MCF 10A (cell line): Measurements from ENCODE around the gene PITHD1. TPM values are rescaled to one million over a fixed set of nuclear protein-coding genes. Genes with fewer than 3 reads are reported as not detected.

Experiments
- BruUV-seq: library from RNA; stranded (reverse); fragments of 400-500 nt; replicated peaks from 2 replicates; lab custom pipeline; 2021; lab: Mats Ljungman, UMichigan
- CTCF ChIA-PET: fragments of 300-600 bp; sonication (Branson Sonifier 250); formaldehyde crosslinking; extraction: SDS; loops from one replicate; lab custom pipeline; 2021; ENCODE audit warnings: antibody characterized with exemption, inconsistent platforms; lab: Yijun Ruan, JAX
- POLR2A ChIA-PET: fragments of 300-600, 350-650 bp; sonication (Branson Sonifier 250); formaldehyde crosslinking; extraction: SDS; loops from one replicate; lab custom pipeline; 2020; ENCODE audit warnings: antibody characterized with exemption, inconsistent platforms; lab: Yijun Ruan, JAX
- DNase-seq: peaks from one replicate; pipeline ENCODE4 v3.0.0-alpha.2; 2018; ENCODE audit not compliant: unreplicated experiment
- H3K27ac Mint-ChIP-seq: one replicate; pipeline ENCODE4 v1.8.0; 2022; ENCODE audit warnings: mild to moderate bottlenecking, low read depth, mixed read lengths; ENCODE audit not compliant: unreplicated experiment
- H3K27me3 Mint-ChIP-seq: one replicate; pipeline ENCODE4 v1.8.0; 2022; ENCODE audit warnings: mixed read lengths; ENCODE audit not compliant: insufficient read depth, unreplicated experiment
- H3K36me3 Mint-ChIP-seq: one replicate; pipeline ENCODE4 v1.8.0; 2022; ENCODE audit warnings: mild to moderate bottlenecking, moderate library complexity, mixed read lengths; ENCODE audit not compliant: insufficient read depth, unreplicated experiment
- H3K4me1 Mint-ChIP-seq: one replicate; pipeline ENCODE4 v1.8.0; 2022; ENCODE audit warnings: mixed read lengths; ENCODE audit not compliant: insufficient read depth, unreplicated experiment
- H3K4me3 Mint-ChIP-seq: one replicate; pipeline ENCODE4 v1.8.0; 2022; ENCODE audit warnings: mild to moderate bottlenecking, moderate library complexity, mixed read lengths; ENCODE audit not compliant: unreplicated experiment
- H3K9me3 Mint-ChIP-seq: one replicate; pipeline ENCODE4 v1.8.0; 2022; ENCODE audit warnings: mixed read lengths; ENCODE audit not compliant: unreplicated experiment
- intact Hi-C: fragments of 100-400 bp; cut with micrococcal nuclease; formaldehyde crosslinking; loops from 2 replicates; pipeline ENCODE4 v1.14.1; 2022
- total RNA-seq: library from RNA; stranded (reverse); gene quantifications from 2 replicates; pipeline ENCODE4 v1.2.3, GENCODE V29; 2022
- TF ChIP-seq, protein P1 (sequence below): fragments of 200-600 bp; IDR thresholded peaks from one replicate; pipeline ENCODE4 v1.8.0; 2022; ENCODE audit warnings: antibody characterized with exemption, mild to moderate bottlenecking; ENCODE audit not compliant: unreplicated experiment

PITHD1 gene
- total RNA-seq, 1 experiment from 2014 or later = 37.8 TPM

GRCh38 chr1:23797478-23798448 is 19.5 kb downstream of the PITHD1 start:
- intact Hi-C loops = no loop called here
- no peak overlapping the region for H3K4me3 Mint-ChIP-seq
- H3K36me3 Mint-ChIP-seq = peaks cover 57% of the 10 kb centered on the region
- BruUV-seq = no TSS peak
- CTCF ChIA-PET = interaction anchor here (0.6 to 2.3 kb wide), 7 partner anchors 13 to 159 kb away, joined by 3 to 10 read pairs (median 6); no protein-coding TSS in a partner anchor
- H3K27me3 Mint-ChIP-seq = no peaks in the 10 kb centered on the region
- TF ChIP-seq, protein P1, sequence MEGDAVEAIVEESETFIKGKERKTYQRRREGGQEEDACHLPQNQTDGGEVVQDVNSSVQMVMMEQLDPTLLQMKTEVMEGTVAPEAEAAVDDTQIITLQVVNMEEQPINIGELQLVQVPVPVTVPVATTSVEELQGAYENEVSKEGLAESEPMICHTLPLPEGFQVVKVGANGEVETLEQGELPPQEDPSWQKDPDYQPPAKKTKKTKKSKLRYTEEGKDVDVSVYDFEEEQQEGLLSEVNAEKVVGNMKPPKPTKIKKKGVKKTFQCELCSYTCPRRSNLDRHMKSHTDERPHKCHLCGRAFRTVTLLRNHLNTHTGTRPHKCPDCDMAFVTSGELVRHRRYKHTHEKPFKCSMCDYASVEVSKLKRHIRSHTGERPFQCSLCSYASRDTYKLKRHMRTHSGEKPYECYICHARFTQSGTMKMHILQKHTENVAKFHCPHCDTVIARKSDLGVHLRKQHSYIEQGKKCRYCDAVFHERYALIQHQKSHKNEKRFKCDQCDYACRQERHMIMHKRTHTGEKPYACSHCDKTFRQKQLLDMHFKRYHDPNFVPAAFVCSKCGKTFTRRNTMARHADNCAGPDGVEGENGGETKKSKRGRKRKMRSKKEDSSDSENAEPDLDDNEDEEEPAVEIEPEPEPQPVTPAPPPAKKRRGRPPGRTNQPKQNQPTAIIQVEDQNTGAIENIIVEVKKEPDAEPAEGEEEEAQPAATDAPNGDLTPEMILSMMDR = no peak
- H3K27ac Mint-ChIP-seq = no peak overlapping the region
- DNase-seq = no peak
- H3K4me1 Mint-ChIP-seq = no peaks in the 10 kb centered on the region
- no peaks in the 10 kb centered on the region for H3K9me3 Mint-ChIP-seq
- POLR2A ChIA-PET = interaction anchor here (1.4 to 17.8 kb wide), 5 partner anchors 9 to 242 kb away, joined by 7 to 395 read pairs (median 43); partner anchors contain the start of genes HMGCL, LYPLA2, PITHD1 and PNRC2

GRCh38 chr1:23798662-23799142 is 20.5 kb downstream of the PITHD1 start:
- ChIA-PET CTCF (interaction anchor here (0.6 to 2.3 kb wide), 7 partner anchors 9 to 390 kb away, joined by 3 to 10 read pairs (median 4); no protein-coding TSS in a partner anchor), POLR2A (interaction anchor here (0.9 to 17.8 kb wide), 12 partner anchors 10 to 243 kb away, joined by 4 to 395 read pairs (median 6); partner anchors contain the start of genes HMGCL, LYPLA2, PITHD1 and PNRC2)
- intact Hi-C loops = no loop called here
- Mint-ChIP-seq H3K4me1 (no peaks in the 10 kb centered on the region), H3K9me3 (no peaks in the 10 kb centered on the region), H3K27ac (peak overlapping the region; percentile 91), H3K27me3 (no peaks in the 10 kb centered on the region), H3K4me3 (peak overlapping the region; percentile 90), H3K36me3 (peaks cover 48% of the 10 kb centered on the region)
- no peak for DNase-seq
- TF ChIP-seq, protein P1 = no peak
- BruUV-seq = no TSS peak

GRCh38 chr1:23799255-23799569 is 21.0 kb downstream of the PITHD1 start:
- no peak for DNase-seq
- peak overlapping the region; percentile 91 for H3K27ac Mint-ChIP-seq
- H3K4me3 Mint-ChIP-seq = peak overlapping the region; percentile 90
- no peaks in the 10 kb centered on the region for H3K27me3 Mint-ChIP-seq
- BruUV-seq = no TSS peak
- TF ChIP-seq, protein P1 = no peak
- H3K4me1 Mint-ChIP-seq = no peaks in the 10 kb centered on the region
- no peaks in the 10 kb centered on the region for H3K9me3 Mint-ChIP-seq
- CTCF ChIA-PET = interaction anchor here (0.6 to 2.3 kb wide), 8 partner anchors 8 to 390 kb away, joined by 3 to 10 read pairs (median 6); no protein-coding TSS in a partner anchor
- peaks cover 48% of the 10 kb centered on the region for H3K36me3 Mint-ChIP-seq
- intact Hi-C loops = no loop called here
- POLR2A ChIA-PET = interaction anchor here (0.6 to 17.8 kb wide), 23 partner anchors 9 to 244 kb away, joined by 3 to 395 read pairs (median 4); partner anchors contain the start of genes ELOA, HMGCL, LYPLA2 and PITHD1
